SK-N-SH (cell line): Measurements from ENCODE around the gene CRB2. TPM values are rescaled to one million over a fixed set of nuclear protein-coding genes. Genes with fewer than 3 reads are reported as not detected.

Source experiments
- CTCF ChIA-PET: fragments of 300-600, 350-600 bp; formaldehyde crosslinking; extraction: SDS; loops from one replicate; lab custom pipeline; 2021; lab: Yijun Ruan, JAX
- POLR2A ChIA-PET: fragments of 350-600 bp; sonication (Branson Sonifier 250); formaldehyde crosslinking; extraction: SDS; loops from one replicate; lab custom pipeline; 2020; ENCODE audit warnings: antibody characterized with exemption, inconsistent platforms; lab: Yijun Ruan, JAX
- DNase-seq: peaks from one replicate; pipeline ENCODE4 v3.0.0; 2012
- H2AFZ ChIP-seq: fragments of 200-600 bp; sonication (generic); 2 replicates; pipeline ENCODE4 v1.8.1; 2016; ENCODE audit warnings: antibody characterized with exemption, mild to moderate bottlenecking, low read depth
- H3F3A ChIP-seq: fragments of 200-600 bp; sonication (generic); replicated peaks from 2 replicates; pipeline ENCODE3; 2016; ENCODE audit warnings: antibody characterized with exemption, mild to moderate bottlenecking; ENCODE audit not compliant: insufficient read depth
- H3K27ac ChIP-seq, 2 experiments: fragments of 200-500 bp in 1 of 2; fragments of 200-600 bp in 1 of 2; sonication (Bioruptor generic) in 1 of 2; sonication (generic), shearing (Covaris generic) in 1 of 2; 2 replicates each; pipeline versions ENCODE4 v1.5.1 to v1.6.1; 2014 to 2016; ENCODE audit warnings: low read depth in 2 of 2, inconsistent platforms in 1 of 2, low read length in 1 of 2, mild to moderate bottlenecking in 1 of 2, mixed read lengths in 1 of 2
- H3K27me3 ChIP-seq: fragments of 200-600 bp; sonication (generic), shearing (Covaris generic); 2 replicates; pipeline ENCODE4 v1.6.1; 2016; ENCODE audit warnings: mixed run types; ENCODE audit not compliant: insufficient read depth
- H3K36me3 ChIP-seq, 2 experiments: fragments of 200-500 bp in 1 of 2; fragments of 200-600 bp in 1 of 2; sonication (Bioruptor generic) in 1 of 2; sonication (generic) in 1 of 2; replicated peaks in 1 of 2; 2 replicates each; pipeline versions ENCODE3 to v1.5.1; 2014 to 2016; ENCODE audit warnings: low read length in 1 of 2, mild to moderate bottlenecking in 1 of 2; ENCODE audit not compliant: insufficient read depth in 2 of 2, control insufficient read depth in 1 of 2
- H3K4me1 ChIP-seq, 2 experiments: fragments of 200-500 bp in 1 of 2; fragments of 200-600 bp in 1 of 2; sonication (Bioruptor generic) in 1 of 2; sonication (generic), shearing (Covaris generic) in 1 of 2; 2 replicates each; pipeline versions ENCODE4 v1.5.1 to v1.6.1; 2014 to 2016; ENCODE audit warnings: low read depth in 1 of 2, low read length in 1 of 2, mixed run types in 1 of 2; ENCODE audit not compliant: insufficient read depth in 2 of 2, control insufficient read depth in 1 of 2
- H3K4me2 ChIP-seq: fragments of 200-600 bp; sonication (generic), shearing (Covaris generic); 2 replicates; pipeline ENCODE4 v1.6.1; 2017; ENCODE audit warnings: mixed run types
- H3K4me3 ChIP-seq, 2 experiments: fragments of 200-500 bp in 1 of 2; fragments of 200-600 bp in 1 of 2; sonication (Bioruptor generic) in 1 of 2; sonication (generic), shearing (Covaris generic) in 1 of 2; 2 replicates each; pipeline versions ENCODE4 v1.5.1 to v1.8.1; 2014 to 2016; ENCODE audit warnings: low read depth in 2 of 2, inconsistent platforms in 1 of 2, low read length in 1 of 2, mild to moderate bottlenecking in 1 of 2, mixed read lengths in 1 of 2, moderate library complexity in 1 of 2
- H3K79me2 ChIP-seq: fragments of 200-600 bp; sonication (generic); 2 replicates; pipeline ENCODE4 v1.8.1; 2017; ENCODE audit warnings: mild to moderate bottlenecking; ENCODE audit not compliant: insufficient read depth
- H3K9ac ChIP-seq: fragments of 200-600 bp; sonication (generic); 2 replicates; pipeline ENCODE4 v1.6.1; 2017; ENCODE audit warnings: mixed run types
- H3K9me2 ChIP-seq: fragments of 200-600 bp; sonication (generic); 2 replicates; pipeline ENCODE4 v1.6.1; 2017; ENCODE audit warnings: mixed run types
- H3K9me3 ChIP-seq: fragments of 200-600 bp; sonication (generic); 2 replicates; pipeline ENCODE4 v1.6.1; 2017; ENCODE audit warnings: mixed run types, mild to moderate bottlenecking, moderate library complexity
- H4K20me1 ChIP-seq: fragments of 200-600 bp; sonication (generic); 2 replicates; pipeline ENCODE4 v1.6.1; 2017; ENCODE audit warnings: mild to moderate bottlenecking, mixed run types; ENCODE audit not compliant: insufficient read depth
- ELF1 ChIP-seq: IDR thresholded peaks from 2 replicates; pipeline ENCODE4 v1.4.0; 2012
- EP300 ChIP-seq, 2 experiments: IDR thresholded peaks; 2 replicates each; pipeline versions ENCODE4 v1.4.0 to v1.6.1; 2012; ENCODE audit warnings: borderline replicate concordance in 1 of 2, low read depth in 1 of 2, low read length in 1 of 2
- EZH2phosphoT487 ChIP-seq: fragments of 200-600 bp; sonication (generic); IDR thresholded peaks from 2 replicates; pipeline ENCODE4 v1.6.1; 2017; ENCODE audit warnings: low read depth, mixed run types, mild to moderate bottlenecking, antibody characterized with exemption, moderate library complexity, borderline replicate concordance
- FOXM1 ChIP-seq: IDR thresholded peaks from 2 replicates; pipeline ENCODE4 v1.4.0; 2012; ENCODE audit warnings: low read depth, mild to moderate bottlenecking
- GATA2 ChIP-seq: sonication (generic); formaldehyde crosslinking; IDR thresholded peaks from 2 replicates; pipeline ENCODE4 v1.5.0; 2020; ENCODE audit warnings: mild to moderate bottlenecking, missing genetic modification reagents
- IRF3 ChIP-seq: fragments of 150-350 bp; IDR thresholded peaks from 2 replicates; pipeline ENCODE4 v1.6.1; 2016; ENCODE audit warnings: mild to moderate bottlenecking, low read depth, low read length
- JUND ChIP-seq: IDR thresholded peaks from 2 replicates; pipeline ENCODE4 v1.4.0; 2012
- NRF1 ChIP-seq: IDR thresholded peaks from 2 replicates; pipeline ENCODE4 v1.6.1; 2012; ENCODE audit warnings: low read depth, mild to moderate bottlenecking, low read length
- RAD21 ChIP-seq: IDR thresholded peaks from 2 replicates; pipeline ENCODE4 v1.6.1; 2012; ENCODE audit warnings: mild to moderate bottlenecking, low read length
- RFX5 ChIP-seq: IDR thresholded peaks from 2 replicates; pipeline ENCODE4 v1.6.1; 2012; ENCODE audit warnings: mild to moderate bottlenecking, improper control_type of control experiment, low read length
- TAF1 ChIP-seq: IDR thresholded peaks from 2 replicates; pipeline ENCODE4 v1.6.1; 2012; ENCODE audit warnings: low read depth, mild to moderate bottlenecking, low read length, moderate library complexity, borderline replicate concordance
- TCF12 ChIP-seq: IDR thresholded peaks from 2 replicates; pipeline ENCODE4 v1.4.0; 2012
- WGBS: methylation state at CpG from one replicate; pipeline ENCODE4 v1.1.6; 2017; ENCODE audit warnings: low lambda C conversion rate; 5-methylcytosine and 5-hydroxymethylcytosine counted together
- polyA plus RNA-seq, 3 experiments: library from polyadenylated mRNA; depleted of rRNA; stranded (reverse); fragments of >200 nt; gene quantifications; 2 replicates each; pipeline ENCODE4 v1.2.3, GENCODE V29; 2012
- TF ChIP-seq, protein P1 (sequence below): fragments of 200-600 bp; sonication (generic); IDR thresholded peaks from 2 replicates; pipeline ENCODE4 v1.6.1; 2017; ENCODE audit warnings: antibody characterized with exemption, mild to moderate bottlenecking, moderate library complexity
- TF ChIP-seq, protein P2 (sequence below): IDR thresholded peaks from 2 replicates; pipeline ENCODE4 v1.4.0; 2012; ENCODE audit warnings: low read depth

The CRB2 gene
- polyA plus RNA-seq, 1 of the 3 experiments (the other 2 are of a cell fraction): not detected

DNA sequence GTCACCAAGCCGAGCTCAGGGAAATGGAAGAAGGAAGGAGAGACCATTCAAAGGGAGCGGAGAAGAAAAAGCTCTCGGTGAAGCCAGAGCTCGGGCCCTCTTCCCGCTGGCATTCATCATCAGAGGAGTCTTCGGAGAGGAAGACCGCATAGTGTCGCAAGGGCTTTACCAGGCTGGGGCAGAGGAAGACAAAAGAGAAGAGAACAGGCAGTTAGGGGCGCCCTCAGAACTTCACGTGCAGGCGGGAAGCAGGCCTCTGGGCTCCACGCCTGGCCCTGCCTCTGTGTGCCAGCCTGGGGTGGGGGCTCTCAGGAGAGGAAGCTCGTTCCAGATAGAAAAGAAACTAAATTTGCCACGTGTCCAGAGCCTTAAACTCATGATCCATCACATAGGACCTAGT is 31.7 kb downstream of the CRB2 start:
- 86% methylated on average over 14 of the region's 14 CpGs for WGBS

GRCh38 chr9:123389070-123389469 is 33.1 kb downstream of the CRB2 start:
- Histone ChIP-seq H4K20me1 (no peaks in the 10 kb centered on the region), H3K36me3 (no peaks in the 10 kb centered on the region), H3K4me2 (no peak overlapping the region), H3K27me3 (no peaks in the 10 kb centered on the region), H2AFZ (no peak overlapping the region), H3K79me2 (no peaks in the 10 kb centered on the region), H3K4me3 (no peak overlapping the region), H3K27ac (no peak overlapping the region), H3K9ac (no peak overlapping the region), H3K9me3 (no peaks in the 10 kb centered on the region), H3F3A (no peaks in the 10 kb centered on the region), H3K4me1 (no peaks in the 10 kb centered on the region), H3K9me2 (no peaks in the 10 kb centered on the region)
- ChIA-PET CTCF (interaction anchor here (1.4 to 20.5 kb wide), 5 partner anchors 12 to 36 kb away, joined by 3 to 331 read pairs (median 4); partner anchors contain the start of gene CRB2), POLR2A (no interaction called here)
- TF ChIP-seq RAD21: no peak
- no peak for TF ChIP-seq EP300 (IDR thresholded peaks at IDR 0.05; ENCODE audit: borderline replicate concordance in 1 of 2, low read depth in 1 of 2, low read length in 1 of 2)
- TF ChIP-seq, protein P1, sequence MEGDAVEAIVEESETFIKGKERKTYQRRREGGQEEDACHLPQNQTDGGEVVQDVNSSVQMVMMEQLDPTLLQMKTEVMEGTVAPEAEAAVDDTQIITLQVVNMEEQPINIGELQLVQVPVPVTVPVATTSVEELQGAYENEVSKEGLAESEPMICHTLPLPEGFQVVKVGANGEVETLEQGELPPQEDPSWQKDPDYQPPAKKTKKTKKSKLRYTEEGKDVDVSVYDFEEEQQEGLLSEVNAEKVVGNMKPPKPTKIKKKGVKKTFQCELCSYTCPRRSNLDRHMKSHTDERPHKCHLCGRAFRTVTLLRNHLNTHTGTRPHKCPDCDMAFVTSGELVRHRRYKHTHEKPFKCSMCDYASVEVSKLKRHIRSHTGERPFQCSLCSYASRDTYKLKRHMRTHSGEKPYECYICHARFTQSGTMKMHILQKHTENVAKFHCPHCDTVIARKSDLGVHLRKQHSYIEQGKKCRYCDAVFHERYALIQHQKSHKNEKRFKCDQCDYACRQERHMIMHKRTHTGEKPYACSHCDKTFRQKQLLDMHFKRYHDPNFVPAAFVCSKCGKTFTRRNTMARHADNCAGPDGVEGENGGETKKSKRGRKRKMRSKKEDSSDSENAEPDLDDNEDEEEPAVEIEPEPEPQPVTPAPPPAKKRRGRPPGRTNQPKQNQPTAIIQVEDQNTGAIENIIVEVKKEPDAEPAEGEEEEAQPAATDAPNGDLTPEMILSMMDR: no peak
- no peak for TF ChIP-seq IRF3
- TF ChIP-seq NRF1: no peak
- 91% methylated on average over 5 of the region's 10 CpGs for WGBS
- no peak for DNase-seq

More for the DNA sequence above, 31.7 kb downstream of the CRB2 start:
- Histone ChIP-seq H4K20me1 (no peaks in the 10 kb centered on the region), H3K79me2 (no peaks in the 10 kb centered on the region), H3K4me3 (no peak overlapping the region), H2AFZ (no peak overlapping the region), H3K27ac (no peak overlapping the region), H3K4me2 (no peak overlapping the region), H3K4me1 (no peaks in the 10 kb centered on the region), H3K27me3 (no peaks in the 10 kb centered on the region), H3K9ac (no peak overlapping the region), H3K36me3 (no peaks in the 10 kb centered on the region), H3K9me3 (no peaks in the 10 kb centered on the region), H3K9me2 (no peaks in the 10 kb centered on the region), H3F3A (no peaks in the 10 kb centered on the region)
- ChIA-PET CTCF (interaction anchor here (0.6 to 20.5 kb wide), 7 partner anchors 10 to 611 kb away, joined by 3 to 331 read pairs (median 3); partner anchors contain the start of gene CRB2), POLR2A (no interaction called here)
- TF ChIP-seq JUND (no peak), GATA2 (no peak), TAF1 (no peak), TCF12 (no peak), EZH2phosphoT487 (no peak), NRF1 (no peak), FOXM1 (no peak), RFX5 (no peak), ELF1 (no peak), IRF3 (no peak)
- TF ChIP-seq, protein P2, sequence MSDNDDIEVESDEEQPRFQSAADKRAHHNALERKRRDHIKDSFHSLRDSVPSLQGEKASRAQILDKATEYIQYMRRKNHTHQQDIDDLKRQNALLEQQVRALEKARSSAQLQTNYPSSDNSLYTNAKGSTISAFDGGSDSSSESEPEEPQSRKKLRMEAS: no peak
- no peak for DNase-seq
